Coronary artery (tissue), 2 donors: ENCODE data around the gene SOBP.

Source experiments
- DNase-seq: peaks from one replicate; pipeline ENCODE4 v3.0.0-alpha.2; 2017; ENCODE audit warnings: low spot score
- H3K27ac ChIP-seq, 2 donors: fragments of 200-600 bp; sonication (generic); one replicate each; pipeline ENCODE4 v1.5.1; 2016 to 2019
- H3K4me3 ChIP-seq: fragments of 200-600 bp; sonication (generic); 2 replicates; pipeline ENCODE4 v1.5.1; 2016; ENCODE audit warnings: mild to moderate bottlenecking, moderate library complexity
- CTCF ChIP-seq: fragments of 200-600 bp; sonication (generic); IDR thresholded peaks from one replicate; pipeline ENCODE4 v1.5.1; 2019; ENCODE audit warnings: antibody characterized with exemption

Gene SOBP

GRCh38 chr6:107658920-107659865, 169.3 kb downstream of the SOBP start:
- no peak for TF ChIP-seq CTCF
- no peak for DNase-seq
- Histone ChIP-seq H3K4me3 (no peak overlapping the region), H3K27ac (no peak overlapping the region)

GRCh38 chr6:107660839-107661238, 170.9 kb downstream of the SOBP start:
- no peak overlapping the region for H3K4me3 ChIP-seq
- TF ChIP-seq CTCF: no peak
- no peak for DNase-seq
- H3K27ac ChIP-seq: no peak overlapping the region

GRCh38 chr6:107661291-107661690, 171.4 kb downstream of the SOBP start:
- no peak overlapping the region for H3K4me3 ChIP-seq
- DNase-seq: no peak
- H3K27ac ChIP-seq: no peak overlapping the region
- no peak for TF ChIP-seq CTCF

- Histone ChIP-seq H3K27ac (no peak overlapping the region), H3K4me3 (no peak overlapping the region)
- no peak for TF ChIP-seq CTCF
- no peak for DNase-seq
These were observed 172.4 kb downstream of the SOBP start for GRCh38 chr6:107662333-107662732.

- no peak for TF ChIP-seq CTCF
- Histone ChIP-seq H3K27ac (no peak overlapping the region), H3K4me3 (no peak overlapping the region)
- no peak for DNase-seq
These were observed 173.4 kb downstream of the SOBP start for GRCh38 chr6:107663308-107663707.

- TF ChIP-seq CTCF: no peak
- no peak overlapping the region for H3K4me3 ChIP-seq
- no peak for DNase-seq
- H3K27ac ChIP-seq: no peak overlapping the region
These were observed 175.5 kb downstream of the SOBP start for GRCh38 chr6:107665382-107665781.
